Fibroblast of the conjunctiva (primary cell): ENCODE results near the gene TP73.

Experiments used
- DNase-seq: peaks from one replicate; pipeline ENCODE4 v3.0.0-alpha.2; 2010; ENCODE audit warnings: low read depth

TP73 gene

GRCh38 chr1:3651930-3652547 lies at the start of gene TP73:
TP73 (plus strand) TSS chr1:3652516; CDS start chr1:3682366, 29,850 bp downstream.
- no peak for DNase-seq

DNA sequence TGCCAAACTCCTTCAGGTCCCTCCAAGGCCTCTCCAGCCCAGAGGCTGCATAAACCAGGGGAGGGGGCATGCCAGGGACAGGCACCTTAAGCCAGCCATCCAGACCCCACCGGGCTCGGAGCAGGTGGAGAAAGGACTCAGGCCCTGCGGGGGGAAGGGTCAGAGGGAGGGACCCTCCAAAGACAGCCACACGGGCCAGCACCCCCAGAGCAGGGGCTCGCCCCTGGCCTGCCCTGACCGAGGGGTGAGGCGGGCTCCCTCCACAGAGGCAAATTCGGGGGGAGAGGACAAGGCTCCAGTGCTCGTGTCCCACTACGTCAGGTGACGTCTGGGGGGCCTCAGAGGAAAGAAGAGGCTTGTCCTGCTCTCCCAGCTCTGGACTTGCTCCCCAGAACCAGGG lies 49.2 kb upstream of the TP73 start:
- DNase-seq: no peak

- no peak for DNase-seq
Measured at GRCh38 chr1:3603571-3604467, 48.5 kb upstream of the TP73 start.

GRCh38 chr1:3604468-3604974 lies 47.8 kb upstream of the TP73 start:
- no peak for DNase-seq

- DNase-seq: no peak
Measured at GRCh38 chr1:3604997-3605823, 47.1 kb upstream of the TP73 start.

- DNase-seq: no peak
Measured at GRCh38 chr1:3606779-3607702, 45.3 kb upstream of the TP73 start.

- no peak for DNase-seq
Measured at GRCh38 chr1:3607703-3608065, 44.6 kb upstream of the TP73 start.

GRCh38 chr1:3608154-3608553 lies 44.2 kb upstream of the TP73 start:
- no peak for DNase-seq

- DNase-seq: no peak
Measured at GRCh38 chr1:3609016-3609768, 43.1 kb upstream of the TP73 start.

DNA sequence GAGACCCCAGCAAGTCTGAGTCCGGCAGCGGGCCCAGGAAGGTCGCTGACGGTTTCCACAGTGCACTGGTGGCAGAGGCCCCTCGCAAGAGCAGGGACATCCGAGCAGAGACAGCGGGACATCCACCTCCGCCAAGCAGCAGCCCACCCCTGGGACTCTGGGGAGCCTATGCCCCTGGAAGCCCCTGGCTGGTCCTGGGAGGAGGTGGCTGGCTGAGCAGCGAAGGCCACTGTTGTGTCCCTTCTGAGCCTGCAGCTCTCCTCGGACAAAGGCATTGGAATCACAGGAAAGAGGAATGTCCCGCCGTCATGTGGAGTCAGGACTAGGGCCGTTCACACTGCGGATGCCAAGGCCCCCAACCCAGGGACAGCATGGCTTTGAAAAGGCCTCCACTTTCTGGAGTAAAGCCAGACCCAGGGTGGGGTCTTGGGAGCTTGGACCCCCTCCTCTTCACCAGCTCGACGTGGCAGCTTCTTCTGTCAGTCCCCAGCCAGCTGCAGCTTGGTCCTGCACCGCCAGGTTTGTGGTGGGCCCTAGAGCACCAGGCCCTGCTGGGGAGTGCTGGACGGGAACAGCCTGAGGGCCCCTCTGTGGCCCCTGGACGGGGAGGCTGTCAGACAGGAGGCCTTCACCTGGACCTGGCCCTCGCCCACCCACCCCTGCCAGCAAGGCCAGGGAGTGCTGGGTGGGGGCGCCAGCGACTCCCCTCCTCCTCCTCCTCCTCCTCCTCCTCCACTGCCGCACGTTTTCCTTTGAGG lies 42.4 kb upstream of the TP73 start:
- no peak for DNase-seq

DNA sequence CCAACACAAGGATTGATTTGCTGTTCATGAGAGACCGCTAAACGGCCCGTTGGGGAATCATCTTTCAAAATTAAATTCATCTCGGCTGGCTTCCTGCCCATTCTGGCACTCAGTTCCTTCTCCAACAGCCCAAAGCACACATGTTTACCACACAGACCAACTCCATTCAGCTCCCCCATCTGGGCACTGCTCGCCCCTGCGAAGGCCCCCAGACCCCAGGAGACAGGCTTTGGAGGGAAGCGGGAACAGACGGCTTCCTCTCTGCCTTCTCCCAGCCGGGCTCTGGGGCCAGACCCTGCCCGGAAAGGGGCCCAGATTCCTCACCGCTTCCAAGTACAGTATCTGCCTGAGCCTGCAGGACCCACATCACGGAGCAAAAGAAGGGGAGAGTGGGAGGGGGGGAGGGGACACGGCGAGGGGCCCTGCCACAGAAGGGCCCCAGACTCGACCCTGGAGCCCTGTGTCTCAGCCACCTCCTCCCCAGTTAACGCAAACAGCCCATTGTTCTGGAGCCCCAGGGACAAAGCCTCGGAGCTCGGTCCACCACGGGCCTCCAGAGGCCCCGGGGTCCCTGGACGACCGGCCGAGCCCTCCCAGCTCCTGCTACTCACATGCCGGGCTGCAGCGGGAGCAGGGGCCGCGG lies 41.7 kb upstream of the TP73 start:
- no peak for DNase-seq

- DNase-seq: no peak
Measured at GRCh38 chr1:3611170-3612019, 40.9 kb upstream of the TP73 start, which contains the start of gene MEGF6. MEGF6 (minus strand) TSS chr1:3611508; CDS start chr1:3611268, 240 bp downstream.

- no peak for DNase-seq
Measured at GRCh38 chr1:3612123-3612522, 40.2 kb upstream of the TP73 start.

DNA sequence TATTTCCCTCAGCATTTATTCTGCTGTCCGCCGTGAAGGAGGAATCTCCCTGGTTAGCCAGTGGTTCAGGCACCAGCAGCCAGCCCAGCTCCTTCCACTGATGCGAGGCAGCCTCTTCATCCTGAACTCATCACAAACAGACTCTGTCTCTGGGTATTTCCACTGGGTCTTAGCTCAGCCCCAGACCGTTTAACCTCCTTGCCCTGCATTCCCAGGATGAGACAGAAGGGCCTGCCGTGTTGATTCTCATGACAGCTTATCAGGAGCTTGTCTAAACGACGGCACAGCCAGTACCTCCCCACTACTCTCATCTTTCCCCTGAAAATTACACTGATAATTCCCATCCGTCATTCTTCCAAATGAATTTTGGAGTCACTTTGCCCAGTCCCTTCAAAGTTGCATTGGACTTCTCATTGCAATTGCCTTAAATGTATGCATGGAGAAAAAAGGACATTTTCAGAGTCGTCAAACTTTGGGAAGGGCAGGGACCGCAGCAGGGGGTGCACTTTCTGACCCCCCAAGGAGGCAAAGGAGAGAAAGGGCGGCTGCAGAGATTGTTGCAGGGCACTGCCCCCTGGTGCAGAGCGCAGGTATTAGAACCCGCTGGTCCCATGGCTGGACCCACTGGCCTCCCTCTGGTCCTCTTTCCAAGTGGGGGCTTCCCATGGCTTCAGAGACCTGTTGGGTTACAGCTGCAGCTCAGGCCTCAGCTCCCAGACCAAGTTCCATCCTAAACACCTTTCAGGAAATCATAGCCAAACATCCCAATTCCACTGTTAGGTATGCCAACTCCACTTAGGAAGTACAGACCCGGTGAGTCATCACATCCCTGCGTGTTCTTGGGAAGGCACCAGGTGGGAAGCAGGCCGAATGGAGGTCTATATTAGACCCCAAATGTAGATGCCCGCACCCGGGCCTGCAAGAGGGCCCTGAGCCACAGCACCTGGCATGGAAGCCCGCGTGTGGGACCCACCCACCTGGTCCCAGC lies 37.3 kb upstream of the TP73 start:
- no peak for DNase-seq

DNA sequence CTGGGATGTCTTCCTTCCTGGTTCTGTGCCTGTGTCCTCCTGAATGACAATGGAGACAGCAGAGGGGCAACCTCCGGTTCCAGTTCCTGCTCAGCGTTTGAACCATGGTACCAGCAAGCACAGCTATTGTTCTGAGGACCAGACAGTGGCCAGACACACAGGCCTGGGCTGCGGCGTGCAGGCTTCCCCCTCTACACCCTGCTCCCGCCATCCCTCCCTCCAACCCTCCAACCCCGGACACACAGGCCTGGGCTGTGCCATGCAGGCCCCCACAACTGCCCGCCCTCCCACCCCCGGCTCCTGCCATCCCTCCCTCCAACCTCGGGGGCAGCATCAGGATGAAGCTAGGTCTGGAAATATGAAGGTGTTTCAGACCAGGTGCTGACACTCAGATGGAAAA lies 35.5 kb upstream of the TP73 start:
- no peak for DNase-seq

DNA sequence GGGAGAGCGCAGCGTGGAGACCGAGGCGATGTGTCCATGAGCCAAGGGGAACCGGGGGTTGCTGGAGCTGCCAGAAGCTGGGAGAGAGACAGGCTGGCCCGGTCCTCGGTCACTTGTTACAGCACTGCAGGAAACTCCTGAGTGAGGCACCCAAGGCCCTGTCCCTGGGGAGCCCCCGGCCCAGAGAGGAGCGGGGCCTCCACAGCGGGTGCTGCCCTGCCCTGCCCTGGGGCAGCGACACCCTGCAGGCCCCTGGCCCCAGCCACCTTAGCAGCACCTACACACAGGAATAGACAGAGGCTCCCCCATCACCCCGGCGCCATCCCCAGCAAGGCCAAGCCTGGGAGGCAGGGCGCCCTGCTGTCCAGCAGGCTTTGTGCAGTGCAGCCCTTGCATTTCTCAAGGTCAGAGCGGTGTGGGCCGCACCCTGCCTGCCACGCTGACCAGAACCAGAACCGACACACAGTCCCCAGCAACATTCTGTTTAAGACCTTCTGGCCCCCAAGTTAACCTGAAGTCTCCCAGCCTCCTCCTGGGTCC lies 34.4 kb upstream of the TP73 start:
- no peak for DNase-seq

GRCh38 chr1:3618531-3618880 lies 33.8 kb upstream of the TP73 start:
- no peak for DNase-seq
